Measurements from ENCODE around the gene OGFR.

The OGFR gene

DNA sequence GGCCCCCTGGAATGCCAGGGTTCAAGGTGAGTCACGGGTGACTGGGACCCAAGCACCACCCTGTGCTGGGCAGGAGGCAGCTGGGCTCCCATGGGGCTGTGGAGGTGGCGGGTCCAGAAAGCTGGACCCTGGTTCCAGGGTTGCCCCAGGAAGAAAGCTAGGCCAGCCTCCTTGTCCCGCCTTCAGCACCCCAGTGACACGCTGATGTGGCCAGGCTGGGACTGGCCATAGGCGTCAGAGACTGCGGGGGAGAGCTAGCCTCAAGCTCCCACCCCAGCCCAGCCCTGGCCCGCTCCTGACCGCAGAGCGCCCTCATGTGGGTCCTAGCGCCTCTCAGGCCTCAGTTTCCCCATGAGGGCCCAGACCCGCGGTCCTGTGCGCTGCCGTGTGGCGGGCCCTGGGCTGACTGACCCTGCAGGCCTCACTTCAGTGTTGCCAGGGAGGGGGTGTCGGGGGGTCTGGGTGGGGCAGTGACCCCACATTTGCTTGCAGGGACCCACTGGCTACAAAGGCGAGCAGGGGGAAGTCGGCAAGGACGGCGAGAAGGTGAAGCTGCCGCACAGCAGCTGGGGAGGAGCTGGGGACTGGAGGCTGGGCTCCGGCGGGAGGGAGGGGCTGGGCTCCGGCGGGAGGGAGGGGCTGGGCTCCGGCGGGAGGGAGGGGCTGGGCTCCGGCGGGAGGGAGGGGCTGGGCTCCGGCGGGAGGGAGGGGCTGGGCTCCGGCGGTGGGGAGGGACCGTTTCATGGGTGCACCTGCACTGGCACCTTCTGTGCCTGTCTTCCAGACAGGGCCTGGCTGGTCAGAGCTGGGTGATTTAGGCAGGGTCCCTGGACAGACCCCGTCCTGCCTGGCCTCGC, 20.1 kb downstream of the OGFR start:
- H3K4me3 ChIP-seq (ENCODE audit: low read length): no peak overlapping the region
- no peak for DNase-seq (ENCODE audit: low read depth)
- TF ChIP-seq, protein P1, sequence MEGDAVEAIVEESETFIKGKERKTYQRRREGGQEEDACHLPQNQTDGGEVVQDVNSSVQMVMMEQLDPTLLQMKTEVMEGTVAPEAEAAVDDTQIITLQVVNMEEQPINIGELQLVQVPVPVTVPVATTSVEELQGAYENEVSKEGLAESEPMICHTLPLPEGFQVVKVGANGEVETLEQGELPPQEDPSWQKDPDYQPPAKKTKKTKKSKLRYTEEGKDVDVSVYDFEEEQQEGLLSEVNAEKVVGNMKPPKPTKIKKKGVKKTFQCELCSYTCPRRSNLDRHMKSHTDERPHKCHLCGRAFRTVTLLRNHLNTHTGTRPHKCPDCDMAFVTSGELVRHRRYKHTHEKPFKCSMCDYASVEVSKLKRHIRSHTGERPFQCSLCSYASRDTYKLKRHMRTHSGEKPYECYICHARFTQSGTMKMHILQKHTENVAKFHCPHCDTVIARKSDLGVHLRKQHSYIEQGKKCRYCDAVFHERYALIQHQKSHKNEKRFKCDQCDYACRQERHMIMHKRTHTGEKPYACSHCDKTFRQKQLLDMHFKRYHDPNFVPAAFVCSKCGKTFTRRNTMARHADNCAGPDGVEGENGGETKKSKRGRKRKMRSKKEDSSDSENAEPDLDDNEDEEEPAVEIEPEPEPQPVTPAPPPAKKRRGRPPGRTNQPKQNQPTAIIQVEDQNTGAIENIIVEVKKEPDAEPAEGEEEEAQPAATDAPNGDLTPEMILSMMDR (conservative IDR thresholded peaks at IDR 0.05; ENCODE audit: low read length): no peak

DNA sequence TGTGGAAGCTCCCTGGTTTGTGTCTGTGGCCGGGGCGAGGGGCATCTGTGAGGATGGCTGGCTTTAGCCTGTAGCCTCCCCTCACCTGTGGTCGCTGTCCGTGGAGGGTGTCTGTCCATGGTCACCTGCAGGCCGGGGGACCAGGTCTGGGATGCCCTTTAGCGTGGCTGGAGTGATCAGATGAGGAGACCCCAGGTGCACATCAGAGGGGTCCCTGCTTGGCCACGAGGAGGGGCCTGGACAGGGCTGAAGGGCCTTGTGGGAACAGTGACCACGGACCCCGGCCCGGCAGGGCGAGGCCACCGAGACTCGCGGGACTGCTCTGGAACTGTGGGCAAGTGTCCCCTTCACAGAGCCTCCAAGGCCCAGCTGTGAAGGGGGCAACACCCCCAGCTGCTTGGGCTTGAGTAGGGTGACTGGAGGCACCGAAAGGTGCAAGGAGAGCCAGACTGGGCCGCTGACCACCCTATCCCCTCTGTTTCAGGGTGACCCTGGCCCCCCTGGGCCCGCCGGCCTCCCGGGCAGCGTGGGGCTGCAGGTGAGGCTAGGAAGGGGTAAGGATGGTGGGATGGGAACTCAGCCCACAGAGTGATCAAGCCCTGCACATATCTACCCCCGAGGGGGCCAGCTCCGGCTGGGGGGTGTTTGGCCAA, 20.8 kb downstream of the OGFR start:
- TF ChIP-seq, protein P1 (conservative IDR thresholded peaks at IDR 0.05; ENCODE audit: low read length): no peak
- no peak overlapping the region for H3K4me3 ChIP-seq (ENCODE audit: low read length)
- DNase-seq (ENCODE audit: low read depth): no peak

DNA sequence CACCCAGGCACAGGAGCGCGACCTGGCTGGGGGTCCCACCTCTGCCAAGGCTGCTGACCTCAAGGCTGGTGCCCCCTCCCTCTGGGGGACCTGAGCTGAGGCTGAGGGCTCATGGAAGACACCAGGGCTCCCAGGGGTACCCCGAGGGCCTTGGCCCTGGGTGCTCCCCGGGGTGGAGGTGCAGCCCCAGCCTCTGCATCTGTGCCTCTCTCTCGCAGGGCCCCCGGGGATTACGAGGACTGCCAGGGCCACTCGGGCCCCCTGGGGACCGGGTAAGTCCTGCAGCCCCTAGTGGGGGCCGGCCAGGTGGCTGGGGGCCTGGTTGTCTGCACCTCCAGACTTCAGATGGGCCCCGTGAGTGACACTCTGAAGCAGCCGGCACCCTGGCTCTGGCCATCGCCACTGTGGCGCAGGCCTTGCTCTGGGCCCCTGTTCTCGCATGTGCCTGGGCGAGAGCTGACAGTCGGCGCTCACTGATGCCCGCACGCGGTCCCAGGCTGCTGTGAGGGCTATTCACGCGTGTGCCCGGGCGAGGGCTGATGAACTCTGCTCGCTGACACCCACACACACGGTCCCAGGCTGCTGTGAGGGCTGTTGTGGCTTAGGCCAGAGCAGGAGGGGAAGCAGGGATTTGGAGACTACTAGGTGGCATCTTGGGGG, 21.5 kb downstream of the OGFR start:
- DNase-seq (ENCODE audit: low read depth): no peak
- TF ChIP-seq, protein P1 (conservative IDR thresholded peaks at IDR 0.05; ENCODE audit: low read length): no peak
- H3K4me3 ChIP-seq (ENCODE audit: low read length): no peak overlapping the region

DNA sequence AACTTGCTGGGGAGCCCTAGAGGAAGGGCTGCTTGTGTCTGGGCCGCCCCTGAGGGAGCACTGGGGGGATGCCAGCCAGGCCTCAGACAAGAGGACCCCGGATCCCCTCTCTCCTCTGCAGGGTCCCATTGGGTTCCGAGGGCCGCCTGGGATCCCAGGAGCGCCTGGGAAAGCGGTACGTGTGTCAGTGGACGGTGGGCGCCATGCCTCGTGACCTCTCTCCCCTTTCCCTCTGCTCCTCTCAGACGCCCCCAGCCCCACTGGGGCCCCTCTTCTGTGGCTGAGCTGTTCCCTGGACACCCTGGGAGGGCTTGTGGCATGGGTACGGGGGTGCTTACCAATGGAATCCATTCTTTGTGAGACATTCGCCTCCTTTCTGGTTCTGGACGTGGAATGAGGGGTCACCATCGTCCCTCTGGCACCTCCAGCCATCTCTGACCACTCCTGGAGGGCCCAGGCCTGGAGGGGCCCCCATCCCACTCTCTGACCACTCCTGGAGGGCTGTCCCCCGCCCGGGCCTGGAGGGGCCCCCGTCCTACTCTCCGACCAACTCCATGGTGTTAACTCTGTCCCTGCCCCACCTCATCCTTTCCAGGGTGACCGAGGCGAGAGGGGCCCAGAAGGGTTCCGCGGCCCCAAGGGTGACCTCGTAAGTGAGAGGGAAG, 22.1 kb downstream of the OGFR start:
- TF ChIP-seq, protein P1 (conservative IDR thresholded peaks at IDR 0.05; ENCODE audit: low read length): no peak
- no peak for DNase-seq (ENCODE audit: low read depth)
- no peak overlapping the region for H3K4me3 ChIP-seq (ENCODE audit: low read length)

DNA sequence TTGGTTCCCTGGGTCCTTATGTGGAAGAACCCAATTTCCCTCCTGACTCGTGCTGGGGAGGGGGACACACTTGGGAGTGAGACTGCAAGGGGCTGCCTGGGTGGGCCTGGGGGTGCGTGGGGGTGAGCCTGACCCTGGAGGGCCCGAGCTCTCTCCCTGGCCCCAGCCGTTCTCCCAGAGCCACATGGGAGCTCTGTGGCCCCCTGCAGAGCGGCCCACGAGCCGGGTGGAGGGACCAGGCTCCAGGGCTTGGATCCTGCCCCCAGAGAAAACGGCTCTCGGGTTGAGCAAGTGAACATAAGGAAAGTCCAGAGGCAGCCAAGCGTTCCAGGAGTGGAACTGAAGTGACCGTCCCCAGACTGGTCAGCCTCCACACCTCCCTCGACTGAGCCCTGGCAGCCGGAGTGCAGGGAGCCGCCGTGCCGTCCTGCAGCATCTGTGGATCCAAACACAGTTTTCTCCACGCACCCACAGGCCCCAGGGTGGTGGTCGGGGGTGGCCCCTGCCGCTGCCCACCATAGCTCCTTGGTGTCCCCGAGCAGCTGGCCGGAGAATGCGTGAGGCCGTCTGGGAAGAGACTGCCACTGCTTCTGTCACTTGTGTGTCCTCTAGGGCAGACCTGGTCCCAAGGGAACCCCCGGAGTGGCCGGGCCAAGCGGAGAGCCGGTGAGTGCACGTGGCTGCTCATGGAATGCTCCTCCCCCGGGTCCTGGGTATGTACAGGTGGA, 22.8 kb downstream of the OGFR start:
- H3K4me3 ChIP-seq (ENCODE audit: low read length): no peak overlapping the region
- TF ChIP-seq, protein P1 (conservative IDR thresholded peaks at IDR 0.05; ENCODE audit: low read length): no peak
- DNase-seq (ENCODE audit: low read depth): no peak

DNA sequence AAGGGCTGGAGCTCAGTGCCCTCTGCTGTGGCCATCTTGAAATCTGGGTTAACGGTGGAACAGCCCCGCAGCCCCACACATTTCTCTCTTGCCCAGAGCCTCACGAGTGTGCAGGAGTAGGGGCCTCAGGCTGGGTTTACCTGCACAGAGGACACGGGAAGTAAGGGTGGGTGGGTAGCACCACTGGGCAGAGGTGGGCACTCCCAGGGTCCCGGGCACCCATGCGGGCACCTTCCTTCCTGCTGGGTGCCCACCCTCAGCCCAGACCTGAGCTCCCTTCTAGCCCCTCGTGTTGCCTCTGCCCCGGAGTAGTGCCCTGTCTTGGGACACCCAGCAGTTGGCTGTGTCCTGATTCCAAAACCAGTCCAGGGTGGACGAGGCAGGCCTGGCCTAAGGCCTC, 23.4 kb downstream of the OGFR start:
- TF ChIP-seq, protein P1 (conservative IDR thresholded peaks at IDR 0.05; ENCODE audit: low read length): no peak
- no peak overlapping the region for H3K4me3 ChIP-seq (ENCODE audit: low read length)
- DNase-seq (ENCODE audit: low read depth): no peak

Data from AG10803 (cell line).